Dedifferentiated amniotic fluid mesenchymal stem cell (primary cell): Measurements from ENCODE around the gene CDHR2.

ENCODE experiments used
- DNase-seq: peaks from one replicate; pipeline ENCODE4 v3.0.0-alpha.2; 2016; ENCODE audit errors: extremely low spot score

The CDHR2 gene, protein sequence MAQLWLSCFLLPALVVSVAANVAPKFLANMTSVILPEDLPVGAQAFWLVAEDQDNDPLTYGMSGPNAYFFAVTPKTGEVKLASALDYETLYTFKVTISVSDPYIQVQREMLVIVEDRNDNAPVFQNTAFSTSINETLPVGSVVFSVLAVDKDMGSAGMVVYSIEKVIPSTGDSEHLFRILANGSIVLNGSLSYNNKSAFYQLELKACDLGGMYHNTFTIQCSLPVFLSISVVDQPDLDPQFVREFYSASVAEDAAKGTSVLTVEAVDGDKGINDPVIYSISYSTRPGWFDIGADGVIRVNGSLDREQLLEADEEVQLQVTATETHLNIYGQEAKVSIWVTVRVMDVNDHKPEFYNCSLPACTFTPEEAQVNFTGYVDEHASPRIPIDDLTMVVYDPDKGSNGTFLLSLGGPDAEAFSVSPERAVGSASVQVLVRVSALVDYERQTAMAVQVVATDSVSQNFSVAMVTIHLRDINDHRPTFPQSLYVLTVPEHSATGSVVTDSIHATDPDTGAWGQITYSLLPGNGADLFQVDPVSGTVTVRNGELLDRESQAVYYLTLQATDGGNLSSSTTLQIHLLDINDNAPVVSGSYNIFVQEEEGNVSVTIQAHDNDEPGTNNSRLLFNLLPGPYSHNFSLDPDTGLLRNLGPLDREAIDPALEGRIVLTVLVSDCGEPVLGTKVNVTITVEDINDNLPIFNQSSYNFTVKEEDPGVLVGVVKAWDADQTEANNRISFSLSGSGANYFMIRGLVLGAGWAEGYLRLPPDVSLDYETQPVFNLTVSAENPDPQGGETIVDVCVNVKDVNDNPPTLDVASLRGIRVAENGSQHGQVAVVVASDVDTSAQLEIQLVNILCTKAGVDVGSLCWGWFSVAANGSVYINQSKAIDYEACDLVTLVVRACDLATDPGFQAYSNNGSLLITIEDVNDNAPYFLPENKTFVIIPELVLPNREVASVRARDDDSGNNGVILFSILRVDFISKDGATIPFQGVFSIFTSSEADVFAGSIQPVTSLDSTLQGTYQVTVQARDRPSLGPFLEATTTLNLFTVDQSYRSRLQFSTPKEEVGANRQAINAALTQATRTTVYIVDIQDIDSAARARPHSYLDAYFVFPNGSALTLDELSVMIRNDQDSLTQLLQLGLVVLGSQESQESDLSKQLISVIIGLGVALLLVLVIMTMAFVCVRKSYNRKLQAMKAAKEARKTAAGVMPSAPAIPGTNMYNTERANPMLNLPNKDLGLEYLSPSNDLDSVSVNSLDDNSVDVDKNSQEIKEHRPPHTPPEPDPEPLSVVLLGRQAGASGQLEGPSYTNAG (N-terminal part only)

GRCh38 chr5:176548967-176549444 is at the start of gene CDHR2:
Gene CDHR2, plus strand, starts transcription at chr5:176549342. Its CDS starts 16,011 bp downstream, at chr5:176565353.
- DNase-seq = no peak

DNA sequence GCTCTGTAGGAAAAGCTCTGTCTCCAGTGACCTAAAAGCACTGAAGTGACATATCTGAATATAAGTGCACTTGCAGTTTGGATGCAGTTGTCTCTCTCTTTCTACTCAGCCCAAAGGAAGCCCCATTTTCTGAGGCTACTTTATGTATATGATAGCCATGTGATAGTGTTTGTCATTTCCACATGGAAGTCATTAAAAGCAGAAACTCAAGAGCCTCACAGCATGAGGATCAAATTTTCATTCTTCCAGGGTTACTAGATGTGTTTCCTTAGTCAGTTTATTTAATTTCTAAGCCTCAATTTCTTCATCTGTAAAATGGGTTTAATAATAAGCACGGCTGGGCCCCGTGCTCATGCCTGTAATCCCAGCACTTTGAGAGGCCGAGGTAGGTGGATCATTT is 48.6 kb upstream of the CDHR2 start:
- no peak for DNase-seq

DNA sequence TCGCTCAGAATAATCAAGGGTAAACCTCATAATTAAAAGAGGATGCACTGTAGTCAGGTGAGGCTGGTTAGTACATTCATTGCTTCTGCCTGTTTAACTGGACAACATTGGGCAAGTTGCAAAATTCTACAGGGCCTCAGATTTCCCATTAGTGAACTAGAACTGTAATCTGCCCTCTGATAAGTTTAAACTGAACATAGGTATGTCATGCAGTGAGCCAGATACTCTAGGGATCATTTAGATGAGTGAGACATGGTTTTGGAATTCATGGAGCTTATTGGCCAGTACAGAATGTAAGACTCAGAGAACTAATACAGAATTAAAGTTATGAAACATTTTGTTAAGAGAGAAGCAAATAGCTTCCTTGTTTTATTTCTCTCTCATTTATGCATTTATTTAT is 47.8 kb upstream of the CDHR2 start:
- peak; percentile 63 for DNase-seq

DNA sequence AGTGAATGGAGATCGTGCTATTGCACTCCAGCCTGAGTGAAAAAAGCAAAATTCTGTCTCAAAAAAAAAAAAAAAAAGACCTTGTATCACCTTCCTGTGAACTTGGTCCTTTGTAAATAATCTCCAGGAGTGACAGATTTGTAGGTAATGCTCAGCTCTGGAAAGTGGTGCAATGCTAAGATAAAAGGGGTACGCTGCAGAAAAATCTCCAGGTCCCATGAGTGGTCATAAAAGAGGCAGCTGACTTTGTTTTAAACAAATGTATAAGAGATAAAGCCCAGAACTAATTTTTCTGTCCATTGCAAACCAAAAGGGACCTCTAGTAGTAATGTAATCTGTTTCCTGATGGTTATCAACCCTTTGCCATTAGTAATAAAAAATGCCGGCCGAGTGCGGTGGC is 45.6 kb upstream of the CDHR2 start:
- DNase-seq = no peak

DNA sequence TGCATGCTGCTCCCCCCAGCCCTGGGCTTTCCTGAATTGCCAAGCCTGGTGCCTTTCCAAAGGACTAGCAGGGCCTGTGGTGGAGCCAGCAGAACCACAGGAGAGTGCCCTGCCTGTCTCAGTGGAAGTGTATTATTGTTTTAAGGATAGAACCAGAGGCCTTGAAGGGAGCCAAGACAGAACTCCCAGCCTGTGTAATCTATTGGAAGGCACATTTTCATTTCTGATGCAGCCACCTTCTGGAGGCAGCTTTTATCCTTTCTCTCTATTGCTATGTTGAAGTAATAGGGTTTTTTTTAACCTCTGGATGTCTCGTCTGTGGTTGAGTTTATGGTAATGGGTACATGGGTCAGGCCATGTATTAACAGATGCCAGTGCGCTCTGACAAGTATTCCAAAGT is 41.2 kb upstream of the CDHR2 start:
- DNase-seq = no peak

DNA sequence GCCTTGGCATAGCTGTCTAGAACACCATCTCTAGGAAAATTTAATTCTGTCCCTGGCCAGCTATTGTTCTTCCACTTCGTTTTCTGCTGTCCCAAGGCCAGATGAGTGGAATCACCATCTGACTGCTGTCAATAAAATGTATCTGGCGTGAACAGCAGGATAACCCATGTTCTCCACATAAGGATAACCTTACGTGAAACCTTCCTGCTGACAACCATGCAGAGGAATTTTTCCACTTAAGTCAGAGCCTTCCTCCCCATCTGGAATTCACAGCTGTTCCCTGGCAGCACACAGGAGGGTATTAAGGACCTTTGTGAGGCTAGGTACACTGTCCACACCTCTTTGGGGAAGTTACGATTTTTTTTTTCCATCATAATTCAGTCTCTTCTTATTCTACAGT is 40.5 kb upstream of the CDHR2 start:
- no peak for DNase-seq

DNA sequence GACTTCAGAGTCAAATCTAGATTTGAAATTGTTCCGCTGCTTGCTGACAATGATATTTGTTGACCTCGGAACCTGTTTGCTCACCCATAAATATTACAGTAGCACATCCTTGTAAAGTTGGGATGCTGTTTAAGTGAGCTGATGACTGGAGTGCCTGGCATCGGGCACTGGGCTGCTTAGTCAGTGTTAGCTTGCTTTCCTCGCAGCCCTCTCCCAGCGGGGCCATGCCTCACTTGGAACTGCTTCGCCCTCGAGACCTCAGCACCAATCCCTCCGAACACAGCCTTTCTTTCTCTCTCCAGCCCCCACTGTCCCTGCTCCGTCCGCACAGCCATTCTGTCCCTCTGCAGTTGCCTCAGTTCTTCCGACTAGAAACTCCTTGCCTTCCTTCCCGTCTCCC is 35.4 kb upstream of the CDHR2 start:
- DNase-seq = no peak

- no peak for DNase-seq
Measured at GRCh38 chr5:176514244-176514950, 34.7 kb upstream of the CDHR2 start.

- no peak for DNase-seq
Measured at GRCh38 chr5:176515396-176515795, 33.7 kb upstream of the CDHR2 start.

DNA sequence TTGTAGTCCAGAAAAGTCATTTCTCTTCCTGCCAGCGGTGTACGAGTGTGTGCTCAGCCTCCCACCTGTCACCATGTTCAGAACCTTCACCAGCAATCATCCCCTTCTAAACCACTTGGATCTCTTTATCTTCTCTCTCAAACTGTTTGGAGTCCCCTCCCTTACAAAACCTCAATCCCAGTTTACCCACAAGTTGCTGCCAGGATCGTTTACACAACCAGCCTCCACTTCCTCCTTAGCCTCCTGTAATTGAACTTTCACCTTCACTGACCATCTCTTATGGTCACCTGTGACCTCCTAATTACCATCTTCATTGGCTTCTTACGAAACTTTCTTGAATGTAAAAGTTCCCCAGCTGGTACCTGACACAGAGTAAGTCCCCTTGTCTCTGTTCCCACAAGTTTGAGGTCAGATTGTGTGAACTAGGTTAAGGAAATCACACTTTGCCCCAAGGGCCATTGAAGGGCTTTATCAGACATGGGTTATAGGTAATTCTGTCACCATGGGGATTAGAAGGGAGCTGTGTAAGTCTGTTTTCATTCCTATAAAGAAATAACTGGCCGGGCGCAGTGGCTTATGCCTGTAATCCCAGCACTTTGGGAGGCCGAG is 32.0 kb upstream of the CDHR2 start:
- DNase-seq = no peak

GRCh38 chr5:176519810-176520720 is 29.1 kb upstream of the CDHR2 start:
- DNase-seq = no peak

DNA sequence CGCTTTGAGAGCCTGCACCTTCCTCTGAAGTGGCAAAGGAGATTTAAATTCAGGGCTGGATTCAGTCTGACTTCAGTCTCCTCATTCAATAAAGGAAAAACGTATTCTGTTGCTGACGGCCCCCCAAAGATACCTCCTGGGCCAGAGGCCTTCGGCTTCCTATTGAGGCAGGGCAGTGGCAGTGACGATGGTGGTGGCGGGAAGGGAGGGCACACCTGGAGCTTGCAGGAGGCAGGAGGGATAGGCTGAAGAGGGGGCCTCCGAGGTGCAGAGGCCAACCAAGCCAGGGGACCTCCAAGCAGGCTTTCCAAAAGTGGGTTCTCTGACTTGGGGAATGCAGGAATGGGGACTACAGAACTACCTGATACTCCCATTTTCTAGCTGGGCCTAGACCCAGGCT is 27.9 kb upstream of the CDHR2 start:
- no peak for DNase-seq

GRCh38 chr5:176521699-176522263 is 27.4 kb upstream of the CDHR2 start:
- DNase-seq = no peak

DNA sequence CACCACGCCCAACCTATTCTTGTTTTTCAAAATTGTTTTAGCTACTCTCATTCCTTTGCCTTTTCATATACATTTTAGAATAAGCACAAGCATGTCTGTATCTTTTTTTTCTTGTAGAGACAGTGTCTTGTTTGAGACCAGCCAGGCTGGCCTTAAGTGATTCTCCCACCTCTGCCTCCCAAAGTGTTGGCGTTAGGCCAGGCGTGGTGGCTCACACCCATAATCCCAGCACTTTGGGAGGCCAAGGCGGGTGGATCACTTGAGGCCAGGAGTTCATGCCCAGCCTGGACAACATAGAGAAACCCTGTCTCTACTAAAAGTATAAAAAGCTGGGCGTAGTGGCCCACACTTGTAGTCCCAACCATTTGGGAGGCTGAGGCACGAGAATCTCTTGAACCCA is 25.0 kb upstream of the CDHR2 start:
- DNase-seq = no peak

GRCh38 chr5:176524987-176525386 is 24.2 kb upstream of the CDHR2 start:
- DNase-seq = no peak

- DNase-seq = no peak
Measured at GRCh38 chr5:176525677-176526076, 23.5 kb upstream of the CDHR2 start.

DNA sequence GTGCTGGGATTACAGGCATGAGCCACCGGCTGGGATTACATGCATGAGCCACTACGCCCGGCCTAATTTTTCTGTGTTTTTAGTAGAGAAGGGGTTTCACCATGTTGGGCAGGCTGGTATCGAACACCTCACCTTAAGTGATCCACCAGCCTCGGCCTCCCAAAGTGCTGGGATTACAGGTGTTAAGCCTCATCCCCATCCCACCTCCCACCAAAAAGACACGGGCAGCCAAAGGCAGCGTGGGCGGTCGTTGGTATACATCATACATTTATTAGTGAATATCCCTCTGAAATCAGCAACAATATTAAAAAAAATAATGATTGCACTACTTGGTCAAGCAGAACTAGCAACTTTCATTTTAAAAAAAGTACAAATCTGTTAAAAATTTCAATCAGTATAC is 22.7 kb upstream of the CDHR2 start:
- DNase-seq = no peak

DNA sequence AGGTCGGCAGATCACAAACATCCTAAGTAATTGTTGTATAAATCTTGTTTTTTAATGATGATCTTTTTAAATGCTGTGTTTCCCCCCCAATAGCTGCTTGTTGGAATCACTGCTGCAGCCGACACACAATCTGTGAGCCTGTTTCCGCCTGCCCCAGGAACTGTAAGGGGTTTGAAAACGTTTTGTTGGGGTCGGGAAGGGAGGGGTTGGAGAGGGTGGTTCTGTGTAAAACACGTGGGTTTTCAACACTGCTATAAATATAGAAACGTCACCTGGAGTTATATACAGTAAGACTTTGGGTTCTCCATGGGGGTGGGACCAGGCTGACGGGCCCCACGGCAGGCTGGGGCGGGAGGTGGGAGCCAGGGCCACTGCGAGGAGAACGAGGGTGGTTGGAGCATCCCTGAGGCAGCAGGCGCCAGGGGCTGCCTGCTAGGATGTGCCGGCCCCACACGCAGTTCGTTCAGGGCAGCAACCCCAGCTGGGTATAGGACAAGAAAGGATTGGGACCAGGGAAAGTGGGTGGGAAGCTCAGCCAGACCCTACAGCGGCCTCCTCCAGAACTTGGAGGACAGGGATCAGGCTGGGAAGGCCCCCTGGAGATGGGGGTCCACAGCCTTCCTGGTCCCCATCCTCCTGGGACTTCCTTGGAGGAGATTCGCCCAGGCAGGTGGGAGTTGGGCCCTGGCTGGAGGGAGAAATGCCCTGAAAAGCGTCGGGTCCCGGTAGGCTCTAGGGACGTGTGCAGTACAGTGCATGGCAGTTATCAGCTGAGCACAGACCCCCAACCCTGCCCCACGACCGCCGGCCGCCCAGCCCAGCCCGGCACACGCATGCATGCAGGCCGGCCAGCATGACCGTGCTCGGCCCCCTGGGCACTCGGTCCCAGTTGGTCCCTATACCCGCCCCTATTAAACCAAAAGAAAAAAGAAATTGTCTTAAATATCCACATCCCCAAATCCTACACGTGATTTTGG is 21.6 kb upstream of the CDHR2 start:
- DNase-seq = no peak
